IMR-90 (cell line): ENCODE results near the gene CACNA1G. TPM values are rescaled to one million over a fixed set of nuclear protein-coding genes. Genes with fewer than 3 reads are reported as not detected.

Experiments
- ATAC-seq: fragments of 200-7000 bp; cut with Tn5 transposase; 2 replicates; pipeline ENCODE4 v1.9.1; 2020; ENCODE audit warnings: low read depth, mild to moderate bottlenecking, moderate library complexity
- BruUV-seq: library from RNA; stranded (reverse); fragments of 400-500 nt; replicated peaks from 2 replicates; lab custom pipeline; 2021; lab: Mats Ljungman, UMichigan
- CTCF ChIA-PET: fragments of 300-600 bp; formaldehyde crosslinking; extraction: SDS; loops from one replicate; lab custom pipeline; 2021; ENCODE audit warnings: antibody characterized with exemption; lab: Yijun Ruan, JAX
- POLR2A ChIA-PET: fragments of 300-600 bp; sonication (Branson Sonifier 250); formaldehyde crosslinking; loops from one replicate; lab custom pipeline; 2022; ENCODE audit warnings: antibody characterized with exemption; ENCODE audit not compliant: unreplicated experiment; lab: Charles Lee
- DNase-seq: peaks from one replicate; pipeline ENCODE4 v3.0.0; 2013
- H2AFZ ChIP-seq: replicated peaks from 2 replicates; pipeline ENCODE3; 2013; ENCODE audit warnings: low read length, mild to moderate bottlenecking; ENCODE audit not compliant: poor library complexity
- H2AK5ac ChIP-seq: 2 replicates; pipeline ENCODE4 v1.6.1; 2013; ENCODE audit warnings: low read depth, low read length, inconsistent platforms
- H2AK9ac ChIP-seq: replicated peaks from 2 replicates; pipeline ENCODE3; 2013; ENCODE audit warnings: mild to moderate bottlenecking, low read depth, low read length, moderate library complexity; ENCODE audit not compliant: poor library complexity
- H2BK120ac ChIP-seq: 2 replicates; pipeline ENCODE4 v1.6.1; 2013; ENCODE audit warnings: low read depth, low read length, inconsistent platforms
- H2BK15ac ChIP-seq: 3 replicates; pipeline ENCODE4 v1.6.1; 2013; ENCODE audit warnings: low read depth, low read length, inconsistent platforms
- H2BK20ac ChIP-seq: 2 replicates; pipeline ENCODE4 v1.6.1; 2013; ENCODE audit warnings: low read depth, mild to moderate bottlenecking, inconsistent platforms, low read length, moderate library complexity
- H2BK5ac ChIP-seq: 2 replicates; pipeline ENCODE4 v1.6.1; 2013; ENCODE audit warnings: mild to moderate bottlenecking, low read depth, low read length, inconsistent platforms; ENCODE audit not compliant: poor library complexity, severe bottlenecking
- H3K14ac ChIP-seq: replicated peaks from 2 replicates; pipeline ENCODE4 v1.6.1; 2013; ENCODE audit warnings: low read depth, low read length, inconsistent platforms
- H3K18ac ChIP-seq: 2 replicates; pipeline ENCODE4 v1.6.1; 2013; ENCODE audit warnings: low read depth, low read length, control low read depth
- H3K23ac ChIP-seq: 2 replicates; pipeline ENCODE4 v1.6.1; 2013; ENCODE audit warnings: low read depth, low read length, inconsistent platforms
- H3K27ac ChIP-seq: 2 replicates; pipeline ENCODE4 v1.5.1; 2013; ENCODE audit warnings: mild to moderate bottlenecking, control low read depth, low read length; ENCODE audit not compliant: insufficient read depth
- H3K27me3 ChIP-seq: 2 replicates; pipeline ENCODE4 v1.6.1; 2013; ENCODE audit warnings: low read length; ENCODE audit not compliant: control insufficient read depth, insufficient read depth
- H3K36me3 ChIP-seq: 2 replicates; pipeline ENCODE4 v1.6.1; 2013; ENCODE audit warnings: low read length, mixed read lengths; ENCODE audit not compliant: control insufficient read depth, insufficient read depth
- H3K4ac ChIP-seq: 2 replicates; pipeline ENCODE4 v1.6.1; 2013; ENCODE audit warnings: low read depth, low read length, inconsistent platforms
- H3K4me1 ChIP-seq: 2 replicates; pipeline ENCODE4 v1.6.1; 2013; ENCODE audit warnings: low read length, mixed read lengths; ENCODE audit not compliant: control insufficient read depth, insufficient read depth
- H3K4me2 ChIP-seq: 2 replicates; pipeline ENCODE4 v1.6.1; 2013; ENCODE audit warnings: low read depth, mild to moderate bottlenecking, control low read depth, low read length, moderate library complexity
- H3K4me3 ChIP-seq: 2 replicates; pipeline ENCODE4 v1.5.1; 2013; ENCODE audit warnings: low read depth, mild to moderate bottlenecking, control low read depth, low read length, moderate library complexity; ENCODE audit not compliant: insufficient read depth
- H3K56ac ChIP-seq: 2 replicates; pipeline ENCODE4 v1.6.1; 2013; ENCODE audit warnings: low read length, inconsistent platforms; ENCODE audit not compliant: insufficient read depth; ENCODE audit errors: extremely low read depth
- H3K79me1 ChIP-seq, 2 experiments: 2 replicates each; pipeline ENCODE4 v1.6.1; 2013; ENCODE audit warnings: low read length in 2 of 2, inconsistent platforms in 1 of 2, low read depth in 1 of 2
- H3K9ac ChIP-seq: 2 replicates; pipeline ENCODE4 v1.6.1; 2013; ENCODE audit warnings: low read depth, low read length, control low read depth
- H3K9me1 ChIP-seq: 2 replicates; pipeline ENCODE4 v1.6.1; 2013; ENCODE audit warnings: low read length, inconsistent platforms; ENCODE audit not compliant: insufficient read depth
- H3K9me3 ChIP-seq: 2 replicates; pipeline ENCODE4 v1.6.1; 2013; ENCODE audit warnings: low read length; ENCODE audit not compliant: control insufficient read depth, insufficient read depth
- H4K20me1 ChIP-seq: 2 replicates; pipeline ENCODE4 v1.6.1; 2013; ENCODE audit warnings: low read length, inconsistent platforms; ENCODE audit not compliant: insufficient read depth
- H4K5ac ChIP-seq: 2 replicates; pipeline ENCODE4 v1.6.1; 2013; ENCODE audit warnings: mild to moderate bottlenecking, low read depth, low read length, control low read depth
- H4K8ac ChIP-seq, 2 experiments: 2 replicates each; pipeline ENCODE4 v1.6.1; 2013; ENCODE audit warnings: low read depth in 2 of 2, low read length in 2 of 2, control low read depth in 1 of 2, inconsistent platforms in 1 of 2
- H4K91ac ChIP-seq: 2 replicates; pipeline ENCODE4 v1.6.1; 2013; ENCODE audit warnings: low read depth, low read length, inconsistent platforms; ENCODE audit not compliant: insufficient read depth
- CHD1 ChIP-seq: IDR thresholded peaks from 2 replicates; pipeline ENCODE4 v1.6.1; 2012; ENCODE audit warnings: low read depth, low read length, improper control_type of control experiment
- MAFK ChIP-seq: IDR thresholded peaks from 2 replicates; pipeline ENCODE4 v1.6.1; 2012; ENCODE audit warnings: low read depth, low read length, improper control_type of control experiment
- MXI1 ChIP-seq: IDR thresholded peaks from 2 replicates; pipeline ENCODE4 v1.6.1; 2012; ENCODE audit warnings: low read depth, mild to moderate bottlenecking, low read length, moderate library complexity, borderline replicate concordance
- NFE2L2 ChIP-seq: fragments of 150-350 bp; IDR thresholded peaks from 2 replicates; pipeline ENCODE4 v1.6.1; 2016; ENCODE audit warnings: low read depth, mild to moderate bottlenecking, low read length
- RCOR1 ChIP-seq: IDR thresholded peaks from 2 replicates; pipeline ENCODE4 v1.6.1; 2012; ENCODE audit warnings: mild to moderate bottlenecking, low read length, improper control_type of control experiment; ENCODE audit not compliant: insufficient replicate concordance
- RFX5 ChIP-seq: IDR thresholded peaks from 2 replicates; pipeline ENCODE4 v1.8.0; 2012; ENCODE audit warnings: low read depth, mild to moderate bottlenecking, low read length, moderate library complexity
- SMC3 ChIP-seq: fragments of 150-350 bp; IDR thresholded peaks from 2 replicates; pipeline ENCODE4 v1.6.1; 2016; ENCODE audit warnings: low read depth, mild to moderate bottlenecking, antibody characterized with exemption, low read length, moderate library complexity
- USF2 ChIP-seq: fragments of 150-350 bp; IDR thresholded peaks from 2 replicates; pipeline ENCODE4 v1.6.1; 2017; ENCODE audit warnings: mild to moderate bottlenecking, antibody characterized with exemption, low read length, low read depth
- WGBS, 2 experiments: methylation state at CpG; one replicate each; pipeline versions ENCODE4 v1.1.5 to v1.1.7; 2013; ENCODE audit warnings: missing lambda C conversion rate in 2 of 2; ENCODE audit not compliant: insufficient read length in 1 of 2; ENCODE audit errors: extremely low coverage in 2 of 2; 5-methylcytosine and 5-hydroxymethylcytosine counted together
- dilution Hi-C: fragments of 300-500 bp; cut with HindIII; formaldehyde crosslinking; loops from one replicate; pipeline ENCODE4 v1.14.3; 2018; ENCODE audit warnings: low sequenced_read_pairs; ENCODE audit not compliant: unreplicated experiment
- in situ Hi-C: fragments of 300-500 bp; cut with MboI; formaldehyde crosslinking; loops from 3 replicates; pipeline ENCODE4 v1.14.3; 2019; ENCODE audit warnings: low sequenced_read_pairs, inconsistent platforms, mixed read lengths
- intact Hi-C: fragments of 100-400 bp; cut with micrococcal nuclease; formaldehyde crosslinking; loops from 2 replicates; pipeline ENCODE4 v1.10.0; 2022
- polyA plus RNA-seq, 3 experiments: library from polyadenylated mRNA; depleted of rRNA; stranded (reverse); fragments of >200 nt; gene quantifications; 2 replicates each; pipeline ENCODE4 v1.2.3, GENCODE V29; 2012; ENCODE audit warnings: low replicate concordance in 1 of 3
- total RNA-seq: library from RNA; depleted of rRNA; stranded (reverse); fragments of >200 nt; gene quantifications from 2 replicates; pipeline ENCODE4 v1.2.3, GENCODE V29; 2012

The CACNA1G gene
- total and polyA plus RNA-seq, 2 of the 4 experiments (the other 2 are of a cell fraction), result under 0.01 to 0.03 TPM

DNA sequence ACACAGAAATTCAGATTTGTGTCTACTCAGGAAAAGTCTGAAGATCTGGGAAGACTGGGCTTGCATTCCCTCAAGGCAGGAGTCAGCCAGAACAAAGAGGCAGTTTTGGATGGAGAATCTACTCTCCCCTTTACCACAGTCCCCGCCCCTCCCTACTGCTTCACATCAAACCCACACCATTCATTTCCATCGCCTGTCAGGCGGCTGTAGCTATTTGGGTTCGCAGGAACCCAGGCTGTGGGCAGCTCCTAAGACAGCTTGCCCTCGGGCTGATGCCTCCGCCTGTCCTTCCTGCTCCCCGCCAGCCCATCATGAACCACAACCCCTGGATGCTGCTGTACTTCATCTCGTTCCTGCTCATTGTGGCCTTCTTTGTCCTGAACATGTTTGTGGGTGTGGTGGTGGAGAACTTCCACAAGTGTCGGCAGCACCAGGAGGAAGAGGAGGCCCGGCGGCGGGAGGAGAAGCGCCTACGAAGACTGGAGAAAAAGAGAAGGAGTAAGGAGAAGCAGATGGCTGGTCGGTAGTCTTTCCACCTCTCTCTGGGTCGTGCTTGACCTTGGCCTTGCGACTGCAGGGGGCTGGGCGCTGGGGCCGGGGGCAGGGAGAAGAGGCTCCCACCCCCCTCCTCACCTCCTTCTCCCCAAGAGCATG, 47.1 kb downstream of the CACNA1G start:
- WGBS, 2 experiments, result 69% methylated on average over 7 of the region's 19 CpGs; no CpG with 5 or more reads in 1 of the 2 experiments
- H2AK9ac ChIP-seq, result no peak overlapping the region
- no peak overlapping the region for H2BK15ac ChIP-seq
- no peak overlapping the region for H2BK5ac ChIP-seq
- H3K79me1 ChIP-seq, result no peaks in the 10 kb centered on the region
- H3K36me3 ChIP-seq, result no peaks in the 10 kb centered on the region
- DNase-seq, result no peak
- H4K91ac ChIP-seq, result no peak overlapping the region
- peaks cover 12% of the 10 kb centered on the region; the same call in 1 of the 2 replicates for H3K4me1 ChIP-seq
- no peak overlapping the region for H3K27ac ChIP-seq
- H4K8ac ChIP-seq, result no peak overlapping the region
- POLR2A ChIA-PET, result no interaction called here
- dilution Hi-C loops, result no loop called here
- H4K20me1 ChIP-seq, result no peaks in the 10 kb centered on the region
- H3K9me1 ChIP-seq, result no peaks in the 10 kb centered on the region
- intact Hi-C loops, result no loop called here
- no peak overlapping the region for H3K56ac ChIP-seq
- H4K5ac ChIP-seq, result no peak overlapping the region
- H3K4ac ChIP-seq, result no peak overlapping the region
- in situ Hi-C loops, result no loop called here
- no TSS peak for BruUV-seq
- H3K4me2 ChIP-seq, result no peak overlapping the region
- no peak overlapping the region for H2BK20ac ChIP-seq
- H3K14ac ChIP-seq, result no peak overlapping the region
- H3K9ac ChIP-seq, result no peak overlapping the region
- H3K4me3 ChIP-seq, result no peak overlapping the region
- TF ChIP-seq CHD1 (no peak), MXI1 (no peak), NFE2L2 (no peak), SMC3 (no peak), RFX5 (no peak), MAFK (no peak), USF2 (no peak), RCOR1 (no peak)
- no peak overlapping the region for H3K23ac ChIP-seq
- peaks cover 49% of the 10 kb centered on the region for H3K27me3 ChIP-seq
- no peak overlapping the region for H3K18ac ChIP-seq
- no peak overlapping the region for H2AFZ ChIP-seq
- no peak overlapping the region for H2AK5ac ChIP-seq
- ATAC-seq, result no peak
- H2BK120ac ChIP-seq, result no peak overlapping the region
- no peaks in the 10 kb centered on the region for H3K9me3 ChIP-seq
- CTCF ChIA-PET, result no interaction called here
